ENCODE results near the gene EGFR. TPM values are rescaled to one million over a fixed set of nuclear protein-coding genes. Genes with fewer than 3 reads are reported as not detected.

EGFR gene
- total RNA-seq, 2 experiments from 2014 or later, result not detected

DNA sequence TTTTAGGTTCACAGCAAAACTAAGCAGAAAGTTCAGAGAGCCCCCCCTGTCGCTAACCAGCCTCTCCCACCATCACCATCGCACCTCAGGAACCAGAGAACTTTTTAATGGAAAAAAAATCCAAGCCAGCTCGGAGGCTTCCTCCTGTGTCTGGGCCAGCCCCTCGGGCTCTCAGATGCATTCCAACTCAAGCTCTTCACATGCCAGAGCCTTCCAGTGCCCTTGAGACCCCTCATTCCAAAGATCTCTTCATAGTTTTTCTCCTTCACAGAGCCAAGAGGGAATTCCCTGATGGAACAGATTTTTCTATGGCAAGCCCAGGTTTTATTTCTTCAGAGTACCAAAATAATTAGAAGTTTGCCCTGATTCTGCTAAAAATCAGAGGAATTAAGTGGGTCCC is 192.9 kb downstream of the EGFR start:
- H3K4me1 Mint-ChIP-seq (ENCODE audit: low read depth), result no peaks in the 10 kb centered on the region
- no peak overlapping the region for H3K27ac Mint-ChIP-seq
- no peak for DNase-seq
- ChIA-PET POLR2A (no interaction called here), CTCF (no interaction called here)
- H3K9me3 Mint-ChIP-seq, result no peaks in the 10 kb centered on the region
- H3K36me3 Mint-ChIP-seq, result no peaks in the 10 kb centered on the region
- peaks cover 5% of the 10 kb centered on the region for H3K27me3 Mint-ChIP-seq
- intact Hi-C loops (cut with micrococcal nuclease), result no loop called here
- H3K4me3 Mint-ChIP-seq, result no peak overlapping the region

DNA sequence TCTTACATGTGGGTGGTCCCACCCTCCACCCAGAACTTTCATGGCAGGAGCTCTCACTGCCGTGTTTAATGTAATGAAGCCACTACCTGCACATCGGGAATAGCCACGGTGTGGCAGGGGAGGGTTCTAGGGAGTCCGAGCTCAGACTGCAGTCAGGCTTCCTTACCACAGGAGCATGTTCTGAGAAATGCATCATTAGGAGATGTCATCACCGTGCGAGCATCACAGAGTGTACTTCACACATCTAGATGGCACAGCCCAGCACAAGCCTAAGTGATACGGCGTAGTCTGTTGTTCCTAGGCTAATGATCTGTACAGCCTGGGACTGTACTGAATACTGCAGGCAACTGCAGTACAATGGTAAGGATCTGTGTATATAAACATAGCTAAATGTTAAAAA is 193.4 kb downstream of the EGFR start:
- H3K4me1 Mint-ChIP-seq (ENCODE audit: low read depth), result no peaks in the 10 kb centered on the region
- CTCF ChIA-PET, result no interaction called here
- intact Hi-C loops (cut with micrococcal nuclease), result no loop called here
- no peak for DNase-seq
- H3K36me3 Mint-ChIP-seq, result no peaks in the 10 kb centered on the region
- no peaks in the 10 kb centered on the region for H3K9me3 Mint-ChIP-seq
- peaks cover 5% of the 10 kb centered on the region for H3K27me3 Mint-ChIP-seq
- H3K27ac Mint-ChIP-seq, result no peak overlapping the region
- H3K4me3 Mint-ChIP-seq, result no peak overlapping the region
- POLR2A ChIA-PET, result no interaction called here

DNA sequence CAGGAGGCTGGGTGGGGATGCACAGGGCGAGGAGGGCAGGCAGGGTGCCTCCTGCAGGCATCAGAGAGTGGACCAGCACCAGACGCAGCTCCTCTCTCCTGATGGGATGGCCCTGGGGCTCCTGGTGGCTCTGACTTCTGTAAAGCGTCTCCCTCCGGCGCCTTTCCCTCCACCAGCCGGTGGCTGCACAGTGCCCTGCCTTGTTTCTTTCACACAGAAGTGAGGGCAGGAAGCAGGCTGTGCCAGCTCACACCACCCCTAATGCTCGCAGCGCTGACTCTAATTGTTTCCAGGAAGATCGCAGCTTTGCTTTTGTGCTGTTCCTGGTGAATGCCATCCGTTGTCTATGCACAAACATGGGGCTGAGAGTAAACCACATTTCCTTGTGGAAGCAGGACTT is 194.0 kb downstream of the EGFR start:
- no peak overlapping the region for H3K4me3 Mint-ChIP-seq
- H3K4me1 Mint-ChIP-seq (ENCODE audit: low read depth), result no peaks in the 10 kb centered on the region
- ChIA-PET POLR2A (no interaction called here), CTCF (no interaction called here)
- intact Hi-C loops (cut with micrococcal nuclease), result no loop called here
- no peaks in the 10 kb centered on the region for H3K36me3 Mint-ChIP-seq
- no peak overlapping the region for H3K27ac Mint-ChIP-seq
- H3K9me3 Mint-ChIP-seq, result no peaks in the 10 kb centered on the region
- peaks cover 5% of the 10 kb centered on the region for H3K27me3 Mint-ChIP-seq
- DNase-seq, result no peak

DNA sequence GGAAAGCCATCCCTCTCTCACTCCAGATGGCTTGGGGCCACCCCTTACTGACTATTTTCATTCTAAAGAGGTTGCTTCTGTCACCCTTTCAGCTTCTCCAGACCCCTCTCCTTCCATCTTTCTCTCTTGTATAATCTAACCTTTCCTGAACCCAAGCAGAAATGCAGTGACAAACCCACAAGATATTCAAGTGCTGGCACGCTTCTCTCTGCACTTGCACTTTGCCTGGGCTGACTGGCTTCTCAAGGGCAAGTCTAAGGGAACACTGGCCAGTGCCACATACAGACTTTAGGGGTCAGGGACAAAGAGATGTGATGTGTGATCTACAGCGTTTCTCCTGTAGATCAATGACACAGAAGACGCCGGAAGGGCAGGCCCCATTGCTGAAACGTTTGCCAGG is 195.9 kb downstream of the EGFR start:
- DNase-seq, result no peak
- Mint-ChIP-seq H3K36me3 (no peaks in the 10 kb centered on the region), H3K4me3 (no peak overlapping the region), H3K27ac (no peak overlapping the region), H3K27me3 (peaks cover 5% of the 10 kb centered on the region), H3K4me1 (ENCODE audit: low read depth) (no peaks in the 10 kb centered on the region), H3K9me3 (no peaks in the 10 kb centered on the region)
- POLR2A ChIA-PET, result no interaction called here
- intact Hi-C loops (cut with micrococcal nuclease), result no loop called here
- CTCF ChIA-PET, result no interaction called here

DNA sequence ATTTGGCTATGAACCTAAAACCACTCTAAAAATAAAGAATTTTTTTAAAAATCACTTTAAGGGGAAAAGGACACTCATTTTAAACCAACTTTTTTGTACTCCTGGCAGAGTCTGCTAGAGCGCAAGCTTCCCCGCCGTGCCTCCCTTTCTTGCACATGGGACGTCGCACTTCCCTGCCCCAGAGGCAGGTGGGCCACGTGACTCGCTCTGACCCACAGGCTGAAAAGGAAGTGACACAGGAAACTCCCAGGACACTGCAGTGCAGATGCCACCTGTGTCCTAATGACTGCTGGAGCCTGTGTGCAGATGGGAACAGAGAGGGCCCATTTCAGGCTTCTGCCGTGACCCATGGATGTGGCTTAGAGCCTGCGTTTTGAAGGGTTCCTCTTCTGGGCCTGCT is 204.2 kb downstream of the EGFR start:
- no peaks in the 10 kb centered on the region for H3K27me3 Mint-ChIP-seq

DNA sequence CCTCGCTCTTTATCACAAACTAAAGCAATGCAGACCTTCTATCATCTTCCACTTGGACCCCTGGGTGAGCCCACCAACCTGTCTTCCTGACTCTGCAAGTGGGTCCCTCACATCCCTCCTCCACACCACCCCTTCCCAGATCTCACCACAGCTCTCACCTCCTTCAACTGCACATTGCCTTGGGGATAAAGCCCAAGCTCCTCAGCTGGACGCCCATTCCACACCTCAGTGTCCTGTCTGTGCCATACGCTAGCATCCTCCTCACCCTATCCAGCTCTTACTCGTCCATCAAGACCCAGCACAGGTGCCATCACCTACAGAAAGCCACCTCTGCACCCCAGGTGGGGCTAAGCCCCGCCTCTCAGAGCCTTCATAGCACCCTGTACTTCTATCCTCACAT is 205.3 kb downstream of the EGFR start:
- H3K4me3 Mint-ChIP-seq, result no peak overlapping the region
- no peaks in the 10 kb centered on the region for H3K4me1 Mint-ChIP-seq (ENCODE audit: low read depth)
- intact Hi-C loops (cut with micrococcal nuclease), result no loop called here
- DNase-seq, result no peak
- H3K27ac Mint-ChIP-seq, result no peak overlapping the region
- ChIA-PET CTCF (no interaction called here), POLR2A (no interaction called here)
- H3K9me3 Mint-ChIP-seq, result peaks cover 2% of the 10 kb centered on the region
- no peaks in the 10 kb centered on the region for H3K36me3 Mint-ChIP-seq
- H3K27me3 Mint-ChIP-seq, result peaks cover 2% of the 10 kb centered on the region

More for the DNA sequence above, 204.2 kb downstream of the EGFR start:
- intact Hi-C loops (cut with micrococcal nuclease), result no loop called here
- no peak overlapping the region for H3K4me3 Mint-ChIP-seq
- no peak overlapping the region for H3K27ac Mint-ChIP-seq
- H3K36me3 Mint-ChIP-seq, result no peaks in the 10 kb centered on the region
- POLR2A ChIA-PET, result no interaction called here
- DNase-seq, result no peak
- CTCF ChIA-PET, result no interaction called here
- H3K9me3 Mint-ChIP-seq, result no peaks in the 10 kb centered on the region
- no peaks in the 10 kb centered on the region for H3K4me1 Mint-ChIP-seq (ENCODE audit: low read depth)

DNA sequence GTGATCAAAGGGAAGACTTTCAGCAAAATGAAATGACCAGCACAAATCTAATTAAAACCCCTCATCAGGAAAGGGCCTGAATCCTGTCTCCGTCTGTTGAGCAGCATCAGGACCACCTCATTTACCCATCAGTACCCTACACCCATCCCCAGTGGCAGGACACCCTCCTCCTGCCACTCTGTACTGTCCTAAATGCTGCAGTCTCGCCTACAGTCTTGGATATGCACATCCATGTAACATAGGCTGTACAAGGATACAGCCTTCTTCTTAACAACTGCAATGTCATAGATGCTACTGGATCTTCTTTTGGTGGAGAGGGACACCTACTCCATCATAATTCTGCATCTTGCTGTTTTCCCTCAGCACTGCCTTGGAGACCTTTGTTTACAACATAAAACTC is 206.0 kb downstream of the EGFR start:
- ChIA-PET CTCF (no interaction called here), POLR2A (no interaction called here)
- no peak for DNase-seq
- Mint-ChIP-seq H3K9me3 (peaks cover 9% of the 10 kb centered on the region), H3K4me1 (ENCODE audit: low read depth) (no peaks in the 10 kb centered on the region), H3K27me3 (peaks cover 6% of the 10 kb centered on the region), H3K27ac (no peak overlapping the region), H3K36me3 (peaks cover 2% of the 10 kb centered on the region), H3K4me3 (no peak overlapping the region)
- intact Hi-C loops (cut with micrococcal nuclease), result no loop called here

DNA sequence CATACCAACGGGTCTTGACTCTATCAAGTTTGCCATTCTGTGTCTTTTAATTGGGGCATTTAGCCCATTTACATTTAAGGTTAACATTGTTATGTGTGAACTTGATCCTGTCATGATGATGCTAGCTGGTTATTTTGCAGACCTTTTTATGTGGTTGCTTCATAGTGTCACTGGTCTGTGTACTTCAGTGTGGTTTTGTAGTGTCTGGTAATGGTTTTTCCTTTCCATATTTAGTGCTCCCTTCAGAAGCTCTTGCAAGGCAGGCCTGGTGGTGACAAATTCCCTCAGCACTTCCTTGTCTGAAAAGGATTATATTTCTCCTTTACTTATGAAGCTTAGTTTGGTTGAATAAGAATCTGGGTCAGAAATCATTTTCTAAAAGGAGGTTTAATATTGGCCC is 211.2 kb downstream of the EGFR start:
- ChIA-PET CTCF (no interaction called here), POLR2A (no interaction called here)
- DNase-seq, result no peak
- H3K27ac Mint-ChIP-seq, result no peak overlapping the region
- H3K4me1 Mint-ChIP-seq (ENCODE audit: low read depth), result no peaks in the 10 kb centered on the region
- H3K9me3 Mint-ChIP-seq, result peaks cover 9% of the 10 kb centered on the region
- H3K27me3 Mint-ChIP-seq, result peaks cover 8% of the 10 kb centered on the region
- no peak overlapping the region for H3K4me3 Mint-ChIP-seq
- peaks cover 2% of the 10 kb centered on the region for H3K36me3 Mint-ChIP-seq
- intact Hi-C loops (cut with micrococcal nuclease), result no loop called here

DNA sequence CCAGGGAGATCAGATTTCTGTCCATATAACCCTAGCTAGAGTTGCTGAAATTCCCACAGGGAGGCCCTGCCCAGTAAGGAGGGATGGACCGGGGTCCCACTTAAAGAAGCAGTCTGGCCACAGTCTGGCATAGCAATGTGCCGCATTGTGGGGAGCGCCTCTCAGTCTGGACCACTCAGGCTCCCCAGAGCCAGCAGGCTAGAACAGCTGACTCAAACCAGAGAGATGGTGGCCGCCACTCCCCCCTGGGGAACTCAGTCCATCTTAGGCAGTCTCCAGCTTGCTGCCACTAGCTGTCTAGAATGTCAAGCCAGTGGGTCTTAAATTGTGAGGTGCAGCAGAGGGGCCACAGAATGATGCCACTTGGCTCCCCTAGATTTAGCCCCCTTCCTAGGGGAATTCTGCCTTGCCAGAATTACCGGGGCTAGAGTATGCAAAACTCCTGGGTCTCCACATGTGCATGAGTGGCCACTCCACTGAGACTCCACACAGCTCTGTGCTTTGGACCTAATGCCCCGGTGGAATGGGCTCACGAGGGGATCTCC is 213.0 kb downstream of the EGFR start:
- intact Hi-C loops (cut with micrococcal nuclease), result no loop called here
- H3K27me3 Mint-ChIP-seq, result peaks cover 10% of the 10 kb centered on the region
- POLR2A ChIA-PET, result no interaction called here
- peaks cover 9% of the 10 kb centered on the region for H3K9me3 Mint-ChIP-seq
- H3K36me3 Mint-ChIP-seq, result peaks cover 2% of the 10 kb centered on the region
- H3K4me3 Mint-ChIP-seq, result no peak overlapping the region
- H3K27ac Mint-ChIP-seq, result no peak overlapping the region
- CTCF ChIA-PET, result interaction anchor here (0.6 to 2.6 kb wide), 2 partner anchors 24 to 732 kb away, joined by 3 to 7 read pairs; no protein-coding TSS in a partner anchor
- H3K4me1 Mint-ChIP-seq (ENCODE audit: low read depth), result no peaks in the 10 kb centered on the region
- DNase-seq, result no peak

DNA sequence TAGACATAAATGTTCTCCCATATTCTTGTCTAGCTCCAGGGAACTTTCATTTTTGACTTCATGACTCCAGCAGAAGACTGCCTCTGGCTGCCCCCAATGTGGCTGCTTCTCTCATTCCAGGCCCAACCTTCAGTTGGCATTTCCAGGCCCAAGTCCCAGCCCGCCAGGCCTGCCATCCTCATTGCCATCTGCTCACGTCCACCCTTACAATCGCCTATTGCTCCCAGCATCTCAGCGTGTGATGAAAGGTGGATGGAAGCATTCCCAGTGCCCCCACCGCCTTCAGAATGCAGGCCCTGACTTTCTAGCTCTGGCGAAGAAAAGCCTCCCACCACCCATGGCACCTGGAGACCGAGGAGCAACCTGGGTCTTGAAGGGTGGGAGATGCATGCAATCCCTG is 214.2 kb downstream of the EGFR start:
- Mint-ChIP-seq H3K27ac (no peak overlapping the region), H3K9me3 (peaks cover 9% of the 10 kb centered on the region), H3K4me1 (ENCODE audit: low read depth) (no peaks in the 10 kb centered on the region), H3K27me3 (peaks cover 10% of the 10 kb centered on the region), H3K4me3 (no peak overlapping the region), H3K36me3 (peaks cover 2% of the 10 kb centered on the region)
- ChIA-PET POLR2A (no interaction called here), CTCF (interaction anchor here (2.6 kb wide), 1 partner anchor 23 kb away, joined by 7 read pairs; no protein-coding TSS in a partner anchor)
- no peak for DNase-seq
- intact Hi-C loops (cut with micrococcal nuclease), result no loop called here

DNA sequence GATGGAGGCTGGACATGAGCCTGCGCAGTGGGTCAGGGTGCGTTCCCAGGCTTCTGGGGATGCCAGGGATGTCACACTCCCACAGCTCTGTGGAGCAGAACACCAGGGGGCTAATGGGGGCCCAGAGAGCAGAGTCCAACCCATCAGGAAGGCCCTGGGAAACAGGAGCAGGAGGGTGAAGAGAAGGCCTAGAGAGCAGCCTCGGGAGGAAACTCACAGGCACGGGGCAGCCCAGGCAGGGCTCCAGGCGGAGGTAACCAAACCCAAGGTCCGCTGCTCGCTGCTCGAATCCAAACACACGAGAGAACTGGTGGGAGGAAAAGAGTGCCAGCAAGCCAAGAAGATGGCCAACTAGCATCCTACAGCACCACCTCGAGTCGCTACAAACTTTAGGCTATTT is 215.6 kb downstream of the EGFR start:
- CTCF ChIA-PET, result interaction anchor here (2.6 kb wide), 1 partner anchor 21 kb away, joined by 7 read pairs; no protein-coding TSS in a partner anchor
- POLR2A ChIA-PET, result no interaction called here
- DNase-seq, result no peak
- Mint-ChIP-seq H3K4me3 (no peak overlapping the region), H3K27ac (no peak overlapping the region), H3K36me3 (peaks cover under 1% of the 10 kb centered on the region), H3K27me3 (peaks cover 5% of the 10 kb centered on the region), H3K9me3 (peaks cover 4% of the 10 kb centered on the region), H3K4me1 (ENCODE audit: low read depth) (no peaks in the 10 kb centered on the region)
- intact Hi-C loops (cut with micrococcal nuclease), result no loop called here

DNA sequence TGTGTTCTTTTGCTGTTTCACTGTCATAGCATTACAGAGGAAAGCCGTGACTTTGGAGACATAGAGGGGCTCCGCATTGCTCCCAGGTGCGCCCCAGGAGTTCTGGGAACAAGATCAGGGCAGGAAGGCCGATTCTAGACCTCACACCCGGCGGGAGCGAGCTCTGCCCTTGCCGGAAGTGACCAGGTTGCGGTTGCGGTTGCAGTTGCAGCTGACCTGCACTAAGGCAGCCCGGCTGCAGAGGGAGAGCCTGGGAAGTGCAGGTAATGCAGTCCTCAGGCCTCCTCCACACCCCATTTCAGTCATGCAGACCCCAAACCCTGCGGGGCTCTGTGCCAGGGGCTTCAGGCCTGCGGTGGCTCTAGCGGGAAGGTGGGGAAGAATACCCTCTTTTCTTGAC is 216.3 kb downstream of the EGFR start:
- POLR2A ChIA-PET, result no interaction called here
- no peak for DNase-seq
- H3K4me1 Mint-ChIP-seq (ENCODE audit: low read depth), result no peaks in the 10 kb centered on the region
- no peaks in the 10 kb centered on the region for H3K36me3 Mint-ChIP-seq
- H3K27me3 Mint-ChIP-seq, result peaks cover 4% of the 10 kb centered on the region
- no peaks in the 10 kb centered on the region for H3K9me3 Mint-ChIP-seq
- CTCF ChIA-PET, result interaction anchor here (1.0 kb wide), 1 partner anchor 20 kb away, joined by 4 read pairs; no protein-coding TSS in a partner anchor
- intact Hi-C loops (cut with micrococcal nuclease), result no loop called here
- H3K4me3 Mint-ChIP-seq, result no peak overlapping the region
- no peak overlapping the region for H3K27ac Mint-ChIP-seq

DNA sequence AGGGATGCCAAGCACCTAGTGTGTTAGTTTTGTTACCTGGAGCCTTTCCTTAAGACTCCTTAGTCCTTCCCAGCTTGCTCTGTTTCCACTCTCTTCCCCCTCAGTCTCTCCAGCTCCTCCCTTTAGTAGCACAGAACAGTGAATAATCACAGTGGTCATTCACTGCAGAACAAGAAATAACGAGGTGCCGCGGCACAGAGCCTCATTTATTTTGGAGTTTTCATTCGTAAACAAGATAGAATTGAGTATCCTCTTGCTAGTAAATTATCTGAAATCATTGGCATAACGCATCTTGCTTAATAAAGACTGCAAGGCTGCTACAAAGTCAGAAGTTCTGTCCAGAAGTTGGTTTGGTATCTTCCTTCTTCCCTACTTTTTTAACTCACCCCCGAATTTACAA is 217.0 kb downstream of the EGFR start:
- Mint-ChIP-seq H3K27ac (no peak overlapping the region), H3K4me1 (ENCODE audit: low read depth) (no peaks in the 10 kb centered on the region), H3K9me3 (no peaks in the 10 kb centered on the region), H3K36me3 (no peaks in the 10 kb centered on the region), H3K27me3 (peaks cover 4% of the 10 kb centered on the region), H3K4me3 (no peak overlapping the region)
- DNase-seq, result no peak
- CTCF ChIA-PET, result interaction anchor here (1.0 kb wide), 1 partner anchor 20 kb away, joined by 4 read pairs; no protein-coding TSS in a partner anchor
- intact Hi-C loops (cut with micrococcal nuclease), result no loop called here
- POLR2A ChIA-PET, result no interaction called here
